HG02759 (cell line): ENCODE results near the gene SCFD2.
"Not testable (repeated sequence)": the region's sequence is repeated elsewhere in the genome, so short reads cannot be mapped to it uniquely, and the experiment has no call there.

Source experiments
- ATAC-seq: cut with Tn5 transposase; IDR thresholded peaks from one replicate; pipeline ENCODE4 v1.9.1; 2021; ENCODE audit warnings: mild to moderate bottlenecking, moderate library complexity; ENCODE audit not compliant: unreplicated experiment

Gene SCFD2

GRCh38 chr4:52841682-52842456 lies 524.0 kb downstream of the SCFD2 start:
- no peak for ATAC-seq

GRCh38 chr4:52840531-52841370 lies 525.1 kb downstream of the SCFD2 start:
- ATAC-seq = no peak

- ATAC-seq = no peak
Measured at GRCh38 chr4:52838729-52839586, 526.9 kb downstream of the SCFD2 start.

- ATAC-seq = no peak
Measured at GRCh38 chr4:52837716-52838558, 527.9 kb downstream of the SCFD2 start.

DNA sequence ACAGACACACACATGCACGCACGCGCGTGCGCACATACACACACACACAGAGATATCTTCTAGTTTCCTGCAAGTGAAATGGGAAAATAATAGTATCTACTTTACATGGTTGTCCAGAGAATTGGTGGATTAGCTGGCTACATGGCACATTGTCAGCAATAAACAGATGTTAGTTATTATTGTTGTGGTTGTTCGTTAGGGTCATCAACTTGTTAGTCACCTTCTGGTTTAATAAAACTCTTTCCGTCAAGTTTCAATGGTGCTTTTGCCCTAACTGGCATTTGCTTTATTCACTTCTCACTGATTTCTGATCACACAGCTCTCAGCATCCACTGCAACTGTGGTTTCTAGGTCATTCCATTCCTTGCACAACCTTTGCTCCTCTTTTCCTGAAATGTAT lies 529.2 kb downstream of the SCFD2 start:
- ATAC-seq = no peak

DNA sequence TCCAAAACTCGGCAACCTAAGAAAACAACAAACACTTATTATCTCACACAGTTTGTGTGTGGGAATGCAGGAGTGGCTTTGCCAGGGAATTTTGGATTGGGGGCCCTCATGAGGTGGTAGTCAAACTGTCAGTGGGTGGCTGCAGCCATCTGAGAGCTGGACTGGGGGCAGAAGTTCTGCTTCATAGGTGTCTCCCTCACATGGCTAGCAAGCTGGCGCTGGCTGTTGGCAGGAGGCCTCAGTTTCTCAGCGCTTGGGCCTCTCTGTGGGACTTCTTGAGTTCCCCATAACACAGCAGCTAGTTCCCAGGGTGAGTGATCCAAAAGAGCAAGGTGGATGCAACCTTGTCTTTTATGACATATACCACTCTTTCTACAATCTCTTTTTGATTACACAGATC lies 529.7 kb downstream of the SCFD2 start:
- ATAC-seq = no peak

DNA sequence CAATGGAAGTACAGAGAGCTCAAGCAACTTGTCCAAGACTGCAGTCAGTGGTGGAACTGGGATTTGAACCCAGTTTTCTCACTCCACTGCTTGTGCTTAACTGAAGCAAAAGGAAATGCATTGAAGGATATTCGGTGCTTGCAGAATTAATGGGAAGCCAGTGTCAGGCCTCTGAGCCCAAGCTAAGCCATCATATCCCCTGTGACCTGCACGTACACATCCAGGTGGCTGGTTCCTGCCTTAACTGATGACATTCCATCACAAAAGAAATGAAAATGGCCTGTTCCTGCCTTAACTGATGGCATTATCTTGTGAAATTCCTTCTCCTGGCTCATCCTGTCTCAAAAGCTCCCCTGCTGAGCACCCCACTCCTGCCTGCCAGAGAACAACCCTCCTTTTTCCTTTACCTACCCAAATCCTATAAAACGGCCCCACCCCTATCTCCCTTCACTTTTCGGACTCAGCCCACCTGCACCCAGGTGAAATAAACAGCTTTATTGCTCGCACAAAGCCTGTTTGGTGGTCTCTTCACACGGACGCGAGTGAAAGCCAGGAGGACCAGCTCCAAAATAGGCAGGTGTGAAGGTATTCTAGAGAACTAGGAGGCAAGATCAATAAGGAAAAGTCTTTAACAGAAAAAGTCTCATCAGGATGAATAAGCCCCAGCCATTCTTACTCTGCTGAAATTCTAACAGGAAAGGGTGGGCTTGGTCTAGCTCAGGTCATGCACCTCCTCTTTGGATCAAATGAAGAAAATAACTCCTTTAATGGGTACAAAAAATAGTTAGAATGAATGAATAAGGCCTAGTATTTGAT lies 531.0 kb downstream of the SCFD2 start:
- ATAC-seq = not testable (repeated sequence)

DNA sequence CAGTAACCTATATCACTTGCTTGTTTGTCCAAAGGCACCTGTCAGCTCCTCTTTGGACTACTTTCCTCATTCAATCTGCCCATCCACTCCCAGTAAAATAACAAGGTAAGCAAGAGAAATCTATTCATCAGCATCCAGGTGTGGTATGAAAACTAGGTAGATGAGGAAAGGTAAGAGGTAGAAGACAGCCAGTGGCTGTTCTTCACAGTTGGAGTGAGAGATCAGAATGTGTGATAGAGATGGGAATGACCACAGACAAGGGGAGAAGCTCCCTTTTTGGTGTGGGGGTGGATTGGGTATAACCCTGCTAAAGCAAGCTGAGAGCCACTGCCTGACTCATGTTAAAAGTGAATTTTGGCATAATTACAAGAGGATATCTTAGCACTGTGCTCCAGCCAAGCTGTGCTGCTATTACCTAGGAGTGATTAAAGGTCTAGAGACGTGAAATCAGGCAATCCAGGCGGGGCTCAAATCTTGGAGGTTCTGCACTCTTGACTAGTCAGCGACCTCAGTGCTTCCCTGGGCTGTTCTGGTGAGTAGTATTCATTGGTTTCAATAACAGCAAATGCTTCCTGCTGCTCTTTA lies 531.8 kb downstream of the SCFD2 start:
- no peak for ATAC-seq

DNA sequence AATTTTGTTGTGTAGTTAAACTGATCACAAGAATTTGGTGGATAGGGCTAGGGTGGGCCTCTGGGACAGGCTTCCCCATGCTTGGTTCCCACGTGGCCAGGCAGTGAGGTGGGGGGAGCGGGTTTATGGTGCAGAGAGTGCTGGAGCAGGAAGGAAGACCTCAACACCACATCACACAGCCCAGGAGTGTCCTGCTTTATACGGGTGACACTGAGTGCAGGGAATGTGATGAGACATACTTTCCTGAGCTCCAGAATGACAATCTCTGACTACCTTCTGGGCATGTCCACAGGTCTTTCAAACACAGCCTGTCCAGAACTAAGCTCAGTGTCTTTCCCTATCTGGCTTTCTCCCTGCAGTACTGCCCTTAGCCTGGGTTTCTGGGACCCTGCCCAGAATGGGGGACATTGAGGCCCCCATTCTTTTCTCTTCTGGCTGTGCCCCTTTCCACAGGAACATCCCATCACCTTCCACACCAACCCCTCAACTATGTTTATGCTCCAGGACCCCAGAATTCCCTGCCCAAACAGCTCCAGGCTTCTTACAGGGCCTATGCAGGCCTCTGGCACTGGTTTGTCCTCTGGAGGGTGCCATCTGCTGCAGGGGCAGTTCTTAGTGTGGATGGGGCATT lies 540.3 kb downstream of the SCFD2 start:
- no peak for ATAC-seq

DNA sequence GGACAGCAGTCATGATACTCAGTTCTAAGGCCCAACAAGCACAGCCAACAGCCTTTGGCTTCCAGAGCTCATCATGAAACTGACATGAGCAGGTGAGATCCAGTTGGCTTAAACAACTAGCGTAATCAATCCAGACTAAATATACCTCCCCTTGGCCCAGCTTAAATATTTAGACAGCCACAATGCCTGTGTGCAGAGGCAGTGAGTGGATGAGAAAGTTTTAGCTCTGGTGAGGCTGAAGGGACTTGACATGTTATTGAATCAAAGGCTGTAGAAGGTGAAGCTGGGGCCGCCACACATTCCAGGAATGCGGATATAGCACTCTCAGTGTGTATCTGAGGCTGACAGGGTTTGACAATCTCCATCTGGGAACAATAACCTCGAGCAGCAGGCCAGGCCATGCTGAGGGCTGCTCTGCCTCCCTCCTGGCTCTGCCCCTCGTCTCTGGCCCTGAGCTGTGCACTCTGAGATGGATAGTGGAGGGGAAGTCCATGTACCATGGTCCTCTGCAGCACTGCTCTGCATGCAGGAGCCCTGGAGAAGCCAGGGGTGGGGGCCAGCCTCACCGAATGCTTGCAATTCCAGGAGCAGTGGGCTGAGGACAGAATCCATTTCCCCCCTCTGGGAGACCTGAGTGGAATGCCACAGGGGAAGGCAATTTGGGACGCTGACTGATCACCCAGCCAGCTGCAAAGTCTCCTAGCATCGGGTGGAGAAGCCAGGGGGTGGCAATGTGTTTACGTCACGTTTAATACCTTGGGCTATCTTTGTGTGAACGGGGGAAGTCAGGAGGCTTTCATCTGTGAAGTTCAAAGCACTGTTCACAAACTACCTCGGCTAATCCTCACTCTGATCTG lies 541.0 kb downstream of the SCFD2 start:
- ATAC-seq = no peak

GRCh38 chr4:52824270-52824602 lies 541.6 kb downstream of the SCFD2 start:
- ATAC-seq = no peak

GRCh38 chr4:52823702-52824092 lies 542.2 kb downstream of the SCFD2 start:
- no peak for ATAC-seq
